NCI-H1092 treated with DMSO at 0.1 percent for 48 hours (cell line): Measurements from ENCODE around the gene HMOX1.

Experiments
- DNase-seq: peaks from one replicate; lab custom pipeline; 2025; lab: John Stamatoyannopoulos, UW

Gene HMOX1, protein sequence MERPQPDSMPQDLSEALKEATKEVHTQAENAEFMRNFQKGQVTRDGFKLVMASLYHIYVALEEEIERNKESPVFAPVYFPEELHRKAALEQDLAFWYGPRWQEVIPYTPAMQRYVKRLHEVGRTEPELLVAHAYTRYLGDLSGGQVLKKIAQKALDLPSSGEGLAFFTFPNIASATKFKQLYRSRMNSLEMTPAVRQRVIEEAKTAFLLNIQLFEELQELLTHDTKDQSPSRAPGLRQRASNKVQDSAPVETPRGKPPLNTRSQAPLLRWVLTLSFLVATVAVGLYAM

DNA sequence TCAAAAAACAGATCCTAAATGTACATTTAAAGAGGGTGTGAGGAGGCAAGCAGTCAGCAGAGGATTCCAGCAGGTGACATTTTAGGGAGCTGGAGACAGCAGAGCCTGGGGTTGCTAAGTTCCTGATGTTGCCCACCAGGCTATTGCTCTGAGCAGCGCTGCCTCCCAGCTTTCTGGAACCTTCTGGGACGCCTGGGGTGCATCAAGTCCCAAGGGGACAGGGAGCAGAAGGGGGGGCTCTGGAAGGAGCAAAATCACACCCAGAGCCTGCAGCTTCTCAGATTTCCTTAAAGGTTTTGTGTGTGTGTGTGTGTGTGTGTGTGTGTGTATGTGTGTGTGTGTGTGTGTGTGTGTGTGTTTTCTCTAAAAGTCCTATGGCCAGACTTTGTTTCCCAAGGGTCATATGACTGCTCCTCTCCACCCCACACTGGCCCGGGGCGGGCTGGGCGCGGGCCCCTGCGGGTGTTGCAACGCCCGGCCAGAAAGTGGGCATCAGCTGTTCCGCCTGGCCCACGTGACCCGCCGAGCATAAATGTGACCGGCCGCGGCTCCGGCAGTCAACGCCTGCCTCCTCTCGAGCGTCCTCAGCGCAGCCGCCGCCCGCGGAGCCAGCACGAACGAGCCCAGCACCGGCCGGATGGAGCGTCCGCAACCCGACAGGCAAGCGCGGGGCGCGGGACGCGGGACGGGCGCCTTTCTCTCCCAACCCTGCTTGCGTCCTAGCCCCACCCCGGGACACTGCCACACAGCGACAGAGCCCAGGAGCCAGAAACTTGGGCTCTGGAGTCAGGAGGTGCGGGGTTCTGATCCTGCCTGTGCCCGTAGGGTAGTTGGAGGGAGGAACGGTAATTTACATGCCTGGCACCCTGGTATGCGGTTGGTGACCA lies at the start of gene HMOX1:
Gene HMOX1, plus strand, starts transcription at position 560 of the 887 bp plus-strand sequence. Its CDS starts 78 bp downstream, at position 638.
- peak; percentile 35 for DNase-seq

DNA sequence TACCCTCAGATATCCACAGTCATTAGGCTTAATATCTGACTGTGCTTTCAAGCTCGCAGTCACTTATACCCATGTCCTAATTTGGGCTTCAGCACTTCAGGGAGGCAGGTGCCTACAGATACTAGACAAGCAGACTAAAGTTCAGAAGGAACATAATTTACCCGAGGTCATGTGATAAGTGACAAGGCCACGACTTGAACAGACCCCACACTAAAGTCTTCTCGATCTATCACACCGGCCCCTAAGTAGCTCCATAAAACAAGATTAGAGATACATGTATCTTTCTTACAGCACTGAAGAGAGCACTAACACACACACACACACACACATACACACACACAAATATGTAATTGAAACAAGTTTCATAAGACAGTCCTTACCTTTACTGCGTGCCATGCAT lies 48.6 kb upstream of the HMOX1 start:
- no peak for DNase-seq

DNA sequence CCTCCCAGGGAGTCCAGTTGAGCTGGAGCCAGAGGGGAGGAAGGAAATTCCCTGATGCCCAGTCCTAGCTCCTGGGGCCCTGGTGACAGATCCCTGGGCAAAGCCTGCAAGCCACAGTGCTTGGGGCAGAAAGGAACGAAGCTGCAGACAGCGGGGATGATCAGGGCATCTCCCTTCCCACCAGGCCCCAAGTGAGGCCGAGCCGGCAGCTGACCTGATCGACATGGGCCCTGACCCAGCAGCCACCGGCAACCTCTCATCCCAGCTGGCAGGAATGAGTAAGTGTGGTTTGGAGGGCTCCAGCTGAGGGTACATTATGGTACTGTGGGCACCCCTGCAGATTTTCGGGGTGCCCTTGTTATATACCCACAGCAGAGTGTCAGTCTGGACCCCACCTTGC lies 47.7 kb upstream of the HMOX1 start:
- no peak for DNase-seq

DNA sequence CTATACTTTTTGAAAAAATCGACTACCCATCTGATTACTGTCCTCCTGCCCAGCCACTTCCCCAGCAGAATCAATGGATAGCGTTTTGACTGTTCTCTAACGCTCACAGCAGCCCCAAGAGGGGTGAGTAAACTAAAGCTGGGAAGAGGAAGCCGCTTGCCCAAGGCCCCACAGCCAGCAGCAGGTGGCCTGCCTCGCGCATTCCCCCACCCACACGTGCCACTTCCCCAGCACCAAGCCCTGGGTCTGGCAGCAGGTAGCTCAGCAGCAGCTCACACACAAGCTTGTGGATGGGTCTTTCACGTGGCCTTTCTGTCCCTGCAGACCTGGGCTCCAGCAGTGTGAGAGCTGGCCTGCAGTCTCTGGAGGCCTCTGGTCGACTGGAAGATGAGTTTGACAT lies 46.9 kb upstream of the HMOX1 start:
- no peak for DNase-seq

DNA sequence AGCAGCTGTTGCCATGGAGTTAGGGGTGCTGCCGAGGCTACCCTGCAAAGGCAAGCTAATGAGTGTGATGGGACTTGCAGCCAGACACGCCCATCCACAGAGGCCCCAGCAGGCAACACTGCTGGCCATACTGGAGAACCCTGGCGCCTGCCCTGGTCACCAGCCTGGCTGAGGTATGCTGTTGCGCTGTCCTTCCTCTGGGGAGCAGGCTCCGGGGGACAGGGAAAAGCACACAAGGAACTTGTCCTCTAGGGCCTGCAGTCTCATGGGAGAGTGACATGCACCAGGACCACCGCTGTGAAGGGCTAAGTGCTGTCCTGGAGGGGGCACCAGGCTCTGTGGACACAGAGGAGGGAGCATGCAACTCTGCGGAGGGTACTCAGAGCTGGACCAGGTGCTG lies 45.4 kb upstream of the HMOX1 start:
- no peak for DNase-seq

DNA sequence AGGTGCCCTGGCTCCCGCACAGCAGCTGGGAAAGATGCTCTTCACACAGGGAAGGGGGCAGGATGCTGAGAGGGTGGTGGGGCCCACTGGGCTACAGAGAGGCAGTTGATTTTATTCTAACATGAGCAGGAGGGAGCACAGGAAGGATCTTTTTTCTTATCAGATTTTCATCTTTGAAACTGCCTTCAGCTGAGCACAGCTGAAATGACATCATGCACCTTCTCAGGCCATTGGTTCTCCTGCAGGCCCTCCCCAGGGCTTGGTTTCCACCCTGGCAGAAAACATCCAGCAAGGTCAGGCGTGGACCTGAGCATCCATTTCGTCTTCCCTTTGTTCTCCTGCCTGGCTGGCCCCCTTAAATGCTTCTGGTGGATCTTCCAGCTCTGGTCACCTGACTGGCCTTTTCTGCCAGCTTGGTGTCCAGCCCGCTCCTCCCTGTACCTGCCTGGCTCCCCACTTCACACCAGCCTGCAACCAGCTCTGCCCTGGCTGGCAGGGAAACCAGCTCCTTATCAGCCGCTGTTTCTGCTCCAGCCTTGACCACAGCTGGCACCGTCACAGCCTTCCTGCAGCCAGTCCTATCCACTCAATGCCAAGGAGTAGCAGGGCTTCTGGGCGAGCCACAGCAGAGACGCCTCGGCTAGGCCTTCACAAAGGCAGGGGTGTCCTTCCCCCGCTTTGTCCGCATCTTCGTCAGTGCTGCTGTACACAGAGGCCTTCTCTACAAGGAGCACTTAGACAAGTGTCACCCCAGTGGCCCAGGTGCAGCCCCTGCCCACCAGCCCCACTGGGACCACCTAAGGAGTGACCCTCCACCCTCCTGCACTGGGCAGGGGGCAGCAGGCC lies 44.7 kb upstream of the HMOX1 start:
- DNase-seq: no peak

DNA sequence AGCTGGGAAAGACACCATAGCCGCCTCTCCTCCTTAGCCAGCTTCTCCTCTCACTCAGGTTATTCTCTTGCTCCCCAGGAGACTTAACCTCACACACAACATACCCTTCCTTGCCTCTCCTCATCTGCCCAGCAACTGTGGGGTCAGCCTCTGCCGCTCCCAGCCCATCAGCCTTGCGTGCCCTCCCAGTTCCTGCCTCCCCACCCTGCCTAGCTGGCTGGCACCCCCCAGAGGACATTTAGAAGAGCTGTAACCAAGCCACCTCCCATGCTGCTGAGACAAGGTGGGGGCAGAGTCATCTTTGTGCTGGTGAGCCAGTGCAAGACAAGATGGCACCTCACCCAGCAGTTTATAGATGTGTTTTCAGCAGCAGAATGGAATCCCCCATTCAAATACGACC lies 43.0 kb upstream of the HMOX1 start:
- DNase-seq: no peak

DNA sequence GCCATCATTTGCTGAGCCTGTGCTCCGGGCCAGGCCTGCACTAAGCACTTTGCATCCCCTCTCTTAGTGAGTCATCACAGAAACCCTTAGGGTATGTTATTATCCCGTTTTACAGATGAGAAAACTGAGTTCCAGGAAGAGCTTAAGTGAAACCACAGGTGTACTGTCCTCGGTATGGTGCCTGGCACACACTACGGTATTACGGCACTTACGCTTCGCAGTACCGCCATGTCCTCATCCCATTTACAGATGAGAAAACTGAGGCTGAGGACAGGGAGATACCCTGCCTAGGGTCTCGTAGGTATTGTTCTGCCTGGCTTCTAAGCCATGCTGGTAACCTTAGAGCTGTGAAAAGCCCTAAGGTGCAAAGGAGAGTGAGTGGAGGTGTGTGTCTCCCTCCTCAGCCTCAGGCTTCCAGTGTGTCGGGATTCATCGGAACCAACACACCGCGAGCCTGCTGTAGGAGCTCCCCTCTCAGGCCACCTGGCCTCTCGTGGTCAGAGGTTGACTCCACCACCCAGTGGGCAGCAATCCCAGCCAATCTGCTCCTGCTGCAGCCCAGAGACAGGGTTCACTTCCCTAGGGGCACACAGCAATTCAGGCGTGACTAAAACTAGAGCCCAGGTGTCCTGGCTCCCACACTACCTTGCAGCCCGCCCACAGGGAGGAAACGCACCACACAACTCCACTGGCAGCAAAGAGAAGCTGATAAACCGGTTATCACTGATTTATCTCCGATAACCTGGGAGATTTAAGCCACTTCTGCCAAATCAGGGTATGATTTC lies 39.6 kb upstream of the HMOX1 start:
- no peak for DNase-seq

DNA sequence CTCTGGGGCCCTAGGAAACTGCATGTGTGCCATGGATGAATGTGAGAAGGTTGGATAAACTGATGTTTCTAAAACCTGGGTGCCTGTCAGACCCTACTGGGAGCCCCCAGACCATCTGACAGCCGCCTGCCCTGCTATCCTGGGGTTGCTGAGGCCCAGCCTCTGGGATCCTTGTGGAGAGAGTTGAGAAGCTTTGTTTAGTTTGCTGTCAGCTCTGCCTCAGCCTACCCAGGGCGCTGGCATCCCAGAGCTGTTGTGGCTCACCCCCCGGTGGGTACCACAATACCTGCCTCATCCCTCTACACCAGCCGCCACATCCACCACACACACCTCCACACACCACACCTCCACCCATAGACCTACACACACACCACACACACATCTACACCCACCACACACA lies 38.5 kb upstream of the HMOX1 start:
- DNase-seq: no peak

DNA sequence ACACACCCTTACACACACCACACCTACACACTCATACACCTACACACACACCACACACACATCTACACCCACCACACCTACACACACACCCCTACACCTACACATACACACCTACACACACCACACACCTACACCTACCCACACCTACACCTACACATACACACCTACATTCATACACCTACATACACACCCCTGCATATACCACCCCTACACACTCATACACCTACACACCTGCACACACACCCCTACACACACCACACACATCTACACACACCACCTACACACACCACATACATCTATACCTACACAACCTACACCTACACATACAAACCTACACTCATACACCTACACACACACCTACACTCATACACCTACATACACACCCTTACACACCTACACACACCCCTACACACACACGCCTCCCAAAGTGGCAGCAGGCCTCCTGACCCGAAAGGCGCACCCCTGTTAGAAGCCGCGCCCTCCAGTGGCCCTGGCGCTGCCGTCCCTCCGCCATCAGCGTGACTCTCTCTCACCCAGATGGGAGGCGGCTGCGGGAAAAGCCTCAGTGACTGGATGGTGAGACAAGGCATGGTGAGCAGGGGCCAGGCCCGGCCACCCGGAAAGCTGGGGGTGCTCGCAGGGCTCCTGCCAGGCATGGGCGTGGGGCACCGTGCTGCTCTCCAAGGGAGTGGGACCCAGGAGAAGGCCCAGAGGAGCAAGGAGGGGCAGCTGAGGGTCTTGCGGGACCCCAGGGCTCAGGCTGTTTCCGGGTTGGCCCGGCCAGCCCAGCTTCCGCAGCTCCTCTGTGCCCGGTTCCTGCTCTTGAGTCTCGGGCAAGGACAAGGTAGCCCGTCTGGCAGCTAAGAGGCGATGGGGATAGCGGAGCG lies 37.0 kb upstream of the HMOX1 start:
- DNase-seq: no peak

DNA sequence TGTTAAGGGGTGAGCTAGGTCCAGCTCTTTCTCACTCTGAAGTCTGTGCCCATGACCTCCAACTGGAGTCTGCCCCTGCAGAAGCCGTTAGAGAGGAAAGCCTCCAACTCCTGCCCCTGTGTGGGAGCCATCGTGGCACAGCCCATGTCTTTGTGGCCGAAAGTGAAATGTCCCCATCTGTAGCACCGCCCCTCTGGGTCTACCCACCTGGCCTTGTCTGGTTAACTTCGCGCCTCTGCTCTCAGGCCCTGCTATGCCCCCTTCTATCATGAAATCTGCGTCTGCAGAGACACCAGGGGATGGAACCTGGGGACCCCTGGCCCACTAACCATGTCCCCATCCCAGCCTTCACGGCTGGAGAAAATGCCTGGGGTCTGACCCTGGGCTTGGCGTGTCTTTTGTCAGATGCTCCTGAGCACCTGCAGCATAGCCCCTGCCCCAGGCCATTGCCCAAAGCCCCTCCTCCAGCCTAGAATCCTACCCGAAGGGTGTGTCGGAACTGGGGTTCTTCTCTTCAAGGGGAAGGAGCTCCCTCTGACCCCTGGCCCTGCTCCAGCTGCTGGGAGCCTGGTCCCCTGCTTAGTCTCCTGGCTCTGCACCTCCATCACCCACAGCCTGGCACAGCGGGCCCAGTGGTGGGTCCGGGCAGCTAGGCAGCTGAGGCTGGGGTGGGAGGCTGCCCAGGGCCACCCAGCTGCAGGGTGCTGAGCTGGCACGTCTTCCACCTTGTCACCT lies 35.8 kb upstream of the HMOX1 start:
- DNase-seq: no peak

DNA sequence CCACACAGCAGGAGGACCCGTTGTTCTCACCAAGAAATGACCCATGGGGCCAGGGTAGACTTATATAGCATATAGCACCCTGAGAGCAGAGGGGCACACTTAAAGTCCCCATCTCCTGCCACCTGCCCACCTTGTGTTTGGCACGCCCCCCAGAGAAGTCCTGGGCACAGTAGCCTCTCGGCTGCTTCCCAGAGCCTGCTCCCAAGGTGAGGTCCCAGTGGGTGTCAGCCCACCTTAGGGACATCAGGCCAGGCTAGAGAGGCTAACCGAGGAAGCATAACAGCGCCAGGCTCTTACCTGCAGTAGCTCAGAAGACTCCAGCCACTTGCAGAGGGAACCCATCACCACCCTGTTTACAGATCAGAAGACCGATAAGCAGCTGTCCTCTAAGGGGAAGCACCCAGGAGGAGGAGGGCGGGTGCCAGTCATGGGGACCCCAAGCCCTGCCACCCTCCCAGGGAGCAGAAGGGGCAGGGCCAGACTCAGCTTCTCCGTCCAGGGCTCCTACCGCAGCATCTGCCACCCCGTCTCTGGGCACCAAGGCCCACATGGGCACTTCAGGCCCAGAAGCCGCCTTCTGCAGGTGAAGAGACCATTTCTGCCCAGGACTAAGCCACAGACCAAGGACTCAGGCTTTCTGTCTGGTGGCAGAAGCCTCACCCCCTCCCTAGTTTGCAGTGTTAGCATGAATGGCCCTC lies 34.9 kb upstream of the HMOX1 start:
- DNase-seq: no peak

DNA sequence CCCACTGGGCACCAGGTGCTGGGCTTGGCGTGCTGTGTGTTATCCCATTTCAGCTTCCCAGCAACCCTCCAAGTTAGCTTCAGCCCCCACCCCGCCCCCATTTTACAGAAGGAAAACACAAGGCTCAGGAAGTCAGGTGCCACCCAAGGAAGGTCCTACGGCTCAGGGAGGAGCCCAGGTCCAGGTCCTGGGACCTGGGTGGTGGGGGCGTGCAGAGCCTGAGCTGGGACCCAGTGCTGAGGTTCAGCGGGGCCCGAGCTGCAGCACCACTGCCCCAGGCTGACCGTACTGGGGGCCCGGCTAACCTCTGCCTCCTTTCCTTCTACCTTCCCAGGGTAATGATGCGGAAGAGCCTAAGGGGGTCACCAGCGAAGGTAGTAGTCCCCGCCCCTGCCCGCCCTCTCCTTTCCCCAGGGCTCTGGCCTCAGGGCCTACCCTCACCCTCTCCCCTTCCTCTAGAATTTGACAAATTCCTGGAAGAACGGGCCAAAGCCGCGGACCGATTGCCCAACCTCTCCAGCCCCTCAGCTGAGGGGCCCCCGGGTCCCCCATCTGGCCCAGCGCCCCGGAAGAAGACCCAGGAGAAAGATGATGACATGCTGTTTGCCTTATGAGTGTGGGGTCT lies 34.2 kb upstream of the HMOX1 start:
- DNase-seq: no peak

DNA sequence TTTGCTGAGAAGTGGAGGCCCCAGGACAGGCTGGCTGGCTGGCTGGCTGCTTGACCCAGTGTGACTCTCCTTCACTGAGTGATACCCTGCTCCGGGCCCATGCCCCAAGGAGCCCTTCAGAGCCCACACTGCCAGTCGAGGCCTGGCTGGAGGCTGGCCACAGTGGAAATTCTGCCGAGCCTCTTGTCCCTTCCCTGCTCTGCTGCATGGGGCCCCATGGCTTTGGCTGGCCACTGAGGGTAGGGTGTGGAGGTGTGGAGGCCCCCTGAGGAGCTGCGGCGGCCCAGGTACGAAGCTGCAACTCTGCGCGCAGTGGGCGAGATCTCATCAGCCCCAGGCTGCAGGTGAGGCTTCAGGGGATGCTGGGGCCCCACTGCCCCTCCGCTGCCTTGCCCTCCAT lies 33.4 kb upstream of the HMOX1 start:
- no peak for DNase-seq

DNA sequence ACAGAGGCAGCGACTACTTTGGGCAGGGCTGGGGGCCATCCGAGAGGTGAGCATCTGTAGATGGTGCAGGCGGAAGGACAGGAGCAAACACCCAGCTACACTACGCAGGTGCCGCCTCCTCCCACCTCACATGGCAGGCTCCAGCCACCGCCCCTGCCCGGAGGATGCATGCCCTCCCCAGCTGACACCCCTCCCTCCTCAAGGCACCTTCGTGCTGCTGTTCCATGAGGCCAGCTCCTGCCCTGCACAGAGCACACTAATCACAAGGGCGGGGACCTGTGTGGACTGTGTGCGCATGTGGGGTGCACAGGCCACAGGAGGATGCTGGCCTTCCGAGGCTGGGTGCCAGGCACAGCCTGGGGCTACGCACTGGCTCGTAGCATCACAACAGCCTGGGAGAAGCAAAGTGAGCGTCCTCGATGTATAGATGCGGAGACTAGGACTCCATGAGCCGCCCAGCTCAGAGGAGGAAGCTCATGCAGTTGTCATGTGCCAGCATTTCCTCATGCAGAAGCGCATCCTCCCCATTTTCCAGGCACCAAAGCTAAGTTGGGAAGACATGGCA lies 32.8 kb upstream of the HMOX1 start:
- DNase-seq: no peak

DNA sequence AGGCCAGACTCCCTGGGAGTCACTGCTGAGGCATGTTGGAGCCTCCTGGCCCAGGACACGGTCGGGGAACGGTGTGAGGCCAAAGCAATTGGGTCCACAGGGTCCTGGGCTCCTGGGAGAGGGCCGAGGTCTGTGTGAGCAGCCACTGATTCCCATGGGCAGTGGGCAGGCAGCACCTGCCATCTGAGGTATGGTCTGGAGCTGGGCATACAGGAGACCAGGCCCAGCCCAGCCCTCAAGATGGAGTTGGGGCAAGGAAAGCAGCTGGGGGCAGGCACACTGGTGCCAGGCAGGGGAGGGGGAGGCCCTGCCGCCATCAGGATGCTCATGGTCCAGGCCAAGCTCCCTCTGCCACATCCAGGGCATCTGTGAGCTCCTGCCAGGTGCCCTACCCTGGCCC lies 32.2 kb upstream of the HMOX1 start:
- DNase-seq: no peak

DNA sequence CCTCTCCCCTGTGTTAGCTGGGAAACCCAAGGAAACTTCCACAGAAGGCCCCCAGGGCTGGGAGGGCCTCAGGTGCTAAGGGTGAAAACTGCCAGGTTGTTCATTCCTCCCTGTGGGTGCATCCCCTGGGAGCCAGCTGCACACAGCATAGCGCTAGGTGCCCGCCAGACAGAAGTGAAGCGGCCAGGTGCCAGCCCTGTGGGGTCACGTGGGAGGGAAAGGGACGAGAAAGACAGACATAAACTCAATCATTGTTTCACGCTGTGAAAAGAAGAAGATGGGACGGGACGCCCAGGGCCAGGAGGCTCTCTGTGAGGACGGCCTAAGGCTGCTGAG lies 31.6 kb upstream of the HMOX1 start:
- peak; percentile 70 for DNase-seq

DNA sequence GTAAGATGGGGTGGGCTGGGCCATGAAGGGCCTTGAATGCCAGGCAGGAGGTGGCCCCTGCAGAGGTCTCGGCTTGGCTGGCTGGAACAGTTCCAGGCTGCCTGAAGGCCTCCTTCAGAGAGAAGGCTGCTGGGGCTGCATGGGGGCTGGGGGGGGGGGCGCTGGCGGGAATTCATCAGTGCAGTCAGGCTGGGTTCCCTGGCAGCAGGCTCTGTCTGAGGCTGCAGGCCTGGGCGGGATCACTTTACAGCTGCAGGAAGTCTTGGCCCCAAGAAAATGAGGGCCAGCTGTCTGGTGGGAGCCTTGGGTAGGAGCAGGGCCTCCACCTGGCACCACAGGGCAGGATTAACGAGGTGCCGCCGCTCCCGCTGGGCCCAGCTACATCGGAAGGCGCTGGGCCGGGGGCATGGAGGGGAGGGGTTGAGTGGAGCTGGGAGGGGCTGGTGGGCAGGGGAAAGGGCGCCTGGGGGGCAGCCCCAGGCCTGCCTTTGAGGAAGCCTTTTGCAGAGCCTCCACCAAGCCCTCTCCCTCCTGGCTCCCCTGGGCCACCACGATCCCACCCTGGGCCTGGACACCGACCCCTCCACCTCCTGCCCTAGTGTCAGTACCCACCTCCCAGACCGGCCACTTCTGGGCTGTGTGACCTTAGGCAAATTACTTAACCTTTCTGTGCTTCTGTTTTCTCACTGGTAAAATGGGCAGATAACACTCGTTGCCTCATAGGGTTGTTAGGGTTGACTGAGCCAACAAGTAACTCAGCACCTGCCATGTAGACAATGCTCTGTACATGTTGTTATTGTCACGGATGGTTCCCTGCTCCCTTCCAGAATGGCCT lies 31.0 kb upstream of the HMOX1 start:
- peak; percentile 70 for DNase-seq
